Measurements from ENCODE around the gene RILPL1. TPM values are rescaled to one million over a fixed set of nuclear protein-coding genes. Genes with fewer than 3 reads are reported as not detected.
"Not testable (repeated sequence)": the region's sequence is repeated elsewhere in the genome, so short reads cannot be mapped to it uniquely, and the experiment has no call there.

Gene RILPL1
- total RNA-seq, 1 experiment from 2014 or later = 12.4 TPM

DNA sequence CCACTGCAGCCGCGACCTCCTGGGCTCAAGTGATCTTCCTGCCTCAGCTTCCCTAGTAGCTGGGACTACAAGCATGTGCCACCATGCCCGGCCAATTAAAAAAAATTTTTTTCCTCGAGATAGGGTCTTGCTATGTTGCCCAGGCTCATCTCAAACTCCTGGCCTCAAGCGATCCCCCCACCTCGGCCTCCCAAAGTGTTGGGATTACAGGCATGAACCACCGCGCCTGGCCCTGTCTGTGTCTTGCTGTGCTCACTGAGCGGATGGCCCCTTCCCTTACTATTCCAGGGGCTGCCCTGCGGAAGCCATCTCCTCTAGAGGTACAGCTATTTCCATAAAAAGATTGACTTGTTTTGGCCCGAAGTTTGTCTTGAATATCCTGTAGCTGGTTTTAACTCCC is 55.5 kb downstream of the RILPL1 start:
- H3K27me3 ChIP-seq (ENCODE audit: control insufficient read depth, insufficient read depth, low read length) = no peaks in the 10 kb centered on the region
- H3K36me3 ChIP-seq (replicated peaks; ENCODE audit: control insufficient read depth, insufficient read depth, low read length) = peaks cover 1% of the 10 kb centered on the region
- H3K4me3 ChIP-seq (ENCODE audit: insufficient read depth, low read depth, low read length) = no peak overlapping the region
- DNase-seq = no peak

DNA sequence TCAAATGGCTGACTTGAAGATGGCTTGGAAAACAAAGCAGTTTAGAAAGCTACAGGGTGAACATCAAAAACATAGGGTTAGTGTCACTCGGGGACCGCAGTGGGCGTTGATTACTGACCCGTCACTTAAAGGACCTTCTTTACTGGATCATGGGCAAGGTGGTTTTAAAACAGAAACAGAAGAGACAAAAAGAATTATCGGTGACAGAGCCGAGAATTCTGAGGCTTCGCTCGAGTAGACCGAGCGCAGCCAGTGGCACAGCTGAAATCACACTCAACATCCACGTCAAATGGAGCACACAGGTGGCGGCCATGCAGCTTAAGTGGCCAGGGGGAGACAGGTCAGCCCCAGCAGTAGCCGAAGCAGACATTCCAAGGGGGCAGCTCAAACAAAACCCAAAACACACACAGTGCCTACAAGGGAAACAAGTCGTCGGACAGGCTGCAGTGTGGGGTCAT is 58.2 kb downstream of the RILPL1 start:
- no peak for DNase-seq
- Histone ChIP-seq H3K4me3 (ENCODE audit: insufficient read depth, low read depth, low read length) (no peak overlapping the region), H3K27me3 (ENCODE audit: control insufficient read depth, insufficient read depth, low read length) (no peaks in the 10 kb centered on the region), H3K36me3 (replicated peaks; ENCODE audit: control insufficient read depth, insufficient read depth, low read length) (peaks cover 5% of the 10 kb centered on the region)

DNA sequence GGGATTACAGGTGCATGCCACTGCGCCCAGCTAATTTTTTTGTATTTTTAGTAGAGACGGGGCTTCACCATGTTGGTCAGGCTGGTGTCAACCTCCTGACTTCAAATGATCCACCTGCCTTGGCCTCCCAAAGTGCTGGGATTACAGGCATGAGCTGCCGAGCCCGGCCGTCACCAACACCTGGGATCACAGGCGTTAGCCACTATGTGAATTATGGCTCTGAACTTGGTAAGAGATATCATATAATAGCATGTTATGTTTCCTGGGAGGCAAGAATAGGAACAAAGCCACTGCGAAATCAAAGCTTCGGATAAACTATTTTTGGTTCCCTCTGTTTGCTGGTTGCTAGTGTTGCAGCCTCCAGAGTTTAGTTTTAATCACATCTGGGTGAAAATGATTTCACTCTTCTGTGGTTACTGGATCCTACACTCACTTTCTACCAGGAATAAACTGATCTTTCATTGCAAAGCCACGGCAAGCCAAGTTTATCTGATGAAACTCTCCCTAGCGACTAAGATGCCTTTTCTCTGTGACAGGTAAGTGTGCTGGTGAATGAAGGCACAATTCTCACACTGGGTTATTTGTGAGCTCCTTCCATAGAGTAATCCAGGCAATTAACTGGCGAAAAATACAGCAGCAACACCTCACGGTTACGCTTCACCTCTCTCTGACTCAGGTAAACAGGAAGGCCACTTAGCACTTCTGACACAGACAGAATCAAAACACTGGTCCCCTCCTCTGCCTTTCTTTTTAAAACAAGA is 58.9 kb downstream of the RILPL1 start:
- peaks cover 5% of the 10 kb centered on the region for H3K36me3 ChIP-seq (replicated peaks; ENCODE audit: control insufficient read depth, insufficient read depth, low read length)
- H3K4me3 ChIP-seq (ENCODE audit: insufficient read depth, low read depth, low read length) = no peak overlapping the region
- H3K27me3 ChIP-seq (ENCODE audit: control insufficient read depth, insufficient read depth, low read length) = no peaks in the 10 kb centered on the region
- no peak for DNase-seq

DNA sequence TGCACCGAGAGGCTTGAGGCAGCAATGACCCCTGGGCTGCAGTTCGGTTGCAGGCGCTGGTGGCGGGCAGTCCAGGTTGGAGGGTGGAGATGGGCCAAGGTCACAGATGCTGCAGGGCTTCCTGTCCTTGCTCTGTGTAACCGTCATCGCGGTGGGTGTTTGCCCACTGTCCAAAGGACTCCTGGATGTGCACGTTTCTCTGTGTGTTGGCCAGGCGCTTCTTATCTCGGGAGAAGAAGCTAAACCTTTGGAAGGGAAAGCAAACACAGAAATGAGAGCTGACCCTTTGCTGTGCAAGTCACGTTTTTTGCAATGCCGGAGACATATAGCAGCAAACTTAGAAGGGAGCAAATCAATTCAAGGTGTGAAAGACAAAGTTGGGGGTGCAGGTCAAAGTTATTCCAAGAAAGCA is 61.1 kb downstream of the RILPL1 start:
- Histone ChIP-seq H3K36me3 (replicated peaks; ENCODE audit: control insufficient read depth, insufficient read depth, low read length) (peaks cover 5% of the 10 kb centered on the region), H3K27me3 (ENCODE audit: control insufficient read depth, insufficient read depth, low read length) (no peaks in the 10 kb centered on the region), H3K4me3 (ENCODE audit: insufficient read depth, low read depth, low read length) (no peak overlapping the region)
- no peak for DNase-seq

DNA sequence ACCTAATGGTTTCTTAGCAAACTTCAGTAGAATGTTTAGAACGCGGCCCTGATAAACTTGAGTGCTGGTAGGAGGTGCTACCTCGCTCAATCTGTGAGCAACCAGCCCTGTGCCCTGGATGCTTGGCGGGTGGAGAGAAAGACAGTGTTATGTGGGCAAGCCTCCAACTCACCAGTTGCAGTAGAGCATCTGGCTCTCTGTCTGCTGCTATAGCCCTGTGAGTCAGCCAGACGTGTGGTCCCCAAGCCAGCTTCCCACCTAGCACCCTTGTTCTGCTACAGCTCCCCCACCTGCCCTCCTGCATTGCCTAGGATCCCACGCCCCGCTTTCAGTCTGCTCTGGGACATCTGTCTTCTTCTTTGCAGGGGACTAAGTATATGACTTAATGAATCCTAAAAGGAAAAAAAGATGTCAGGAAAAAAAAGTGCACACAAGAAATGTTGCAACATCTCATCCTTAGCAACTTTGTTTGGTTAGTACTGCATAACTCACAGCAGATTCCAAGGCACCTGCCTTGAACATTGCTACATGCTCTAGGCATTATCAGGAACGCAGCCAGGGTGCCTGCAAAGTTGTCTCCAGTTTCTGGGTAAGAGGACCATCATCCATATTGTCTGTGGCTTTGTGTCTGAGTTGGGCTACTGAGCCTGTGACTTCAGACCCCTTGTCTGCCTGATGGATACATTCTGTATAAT is 62.0 kb downstream of the RILPL1 start:
- Histone ChIP-seq H3K4me3 (ENCODE audit: insufficient read depth, low read depth, low read length) (no peak overlapping the region), H3K27me3 (ENCODE audit: control insufficient read depth, insufficient read depth, low read length) (no peaks in the 10 kb centered on the region), H3K36me3 (replicated peaks; ENCODE audit: control insufficient read depth, insufficient read depth, low read length) (peaks cover 4% of the 10 kb centered on the region)
- no peak for DNase-seq

DNA sequence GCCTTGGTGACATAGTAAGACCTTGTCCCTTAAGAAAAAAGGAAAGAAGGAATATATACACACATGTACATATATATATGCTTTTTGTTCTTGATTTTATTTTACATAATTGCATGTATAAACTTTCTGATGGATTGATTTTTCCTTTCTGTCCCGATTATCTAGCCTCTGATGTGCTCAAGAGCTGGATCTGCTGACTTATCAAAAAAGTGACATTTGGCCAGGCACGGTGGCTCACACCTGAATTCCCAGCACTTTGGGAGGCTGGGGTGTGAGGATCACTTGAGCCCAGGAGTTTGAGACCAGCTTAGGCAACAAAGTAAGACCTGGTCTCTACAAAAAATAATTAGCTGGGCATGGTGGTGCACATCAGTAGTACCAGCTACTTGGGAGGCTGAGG is 63.5 kb downstream of the RILPL1 start:
- no peak for DNase-seq

DNA sequence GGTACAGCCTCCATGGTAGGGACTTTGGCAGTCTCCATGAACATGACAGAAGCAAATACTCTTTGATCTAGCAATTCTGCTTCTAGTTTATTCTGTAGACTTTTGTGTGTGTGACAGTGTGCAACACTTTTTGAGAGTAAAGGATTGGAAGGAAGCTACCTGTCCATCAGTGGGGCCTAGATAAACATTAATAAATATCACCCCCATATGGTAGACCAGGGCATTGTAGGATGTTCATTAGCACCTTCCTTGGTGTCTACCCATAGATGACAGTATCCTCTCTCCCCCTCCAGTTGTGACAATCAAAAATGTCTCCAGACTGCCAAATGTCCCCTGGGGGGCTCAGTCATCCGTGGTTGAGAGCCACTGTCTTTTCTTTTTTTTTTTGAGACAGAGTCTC is 64.7 kb downstream of the RILPL1 start:
- H3K27me3 ChIP-seq (ENCODE audit: control insufficient read depth, insufficient read depth, low read length) = no peaks in the 10 kb centered on the region
- peaks cover 4% of the 10 kb centered on the region for H3K36me3 ChIP-seq (replicated peaks; ENCODE audit: control insufficient read depth, insufficient read depth, low read length)
- no peak overlapping the region for H3K4me3 ChIP-seq (ENCODE audit: insufficient read depth, low read depth, low read length)
- DNase-seq = no peak

More for the DNA sequence above, 63.5 kb downstream of the RILPL1 start:
- Histone ChIP-seq H3K4me3 (ENCODE audit: insufficient read depth, low read depth, low read length) (no peak overlapping the region), H3K27me3 (ENCODE audit: control insufficient read depth, insufficient read depth, low read length) (no peaks in the 10 kb centered on the region), H3K36me3 (replicated peaks; ENCODE audit: control insufficient read depth, insufficient read depth, low read length) (peaks cover 4% of the 10 kb centered on the region)

DNA sequence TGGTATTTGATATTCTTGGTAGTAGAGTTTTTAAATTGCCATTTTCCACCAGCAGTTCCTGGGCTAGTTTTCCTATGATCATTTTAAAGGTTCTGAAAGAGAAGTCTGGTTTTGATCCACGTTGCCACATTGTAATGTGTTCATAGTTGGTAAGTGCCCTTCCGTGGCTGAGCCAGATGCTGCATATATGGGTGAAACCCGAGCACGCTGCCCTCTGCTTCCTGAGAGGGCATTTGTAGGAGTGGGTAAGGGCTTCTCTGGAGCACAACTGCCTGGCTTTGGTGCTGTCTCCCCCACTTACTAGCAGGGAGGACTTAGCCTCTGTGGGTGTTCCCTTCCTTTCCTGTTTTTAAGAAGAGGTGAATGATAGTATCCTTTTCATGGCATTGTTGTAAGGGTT is 68.4 kb downstream of the RILPL1 start:
- no peaks in the 10 kb centered on the region for H3K27me3 ChIP-seq (ENCODE audit: control insufficient read depth, insufficient read depth, low read length)
- H3K36me3 ChIP-seq (replicated peaks; ENCODE audit: control insufficient read depth, insufficient read depth, low read length) = no peaks in the 10 kb centered on the region; the same call in 1 of the 2 replicates
- DNase-seq = no peak

DNA sequence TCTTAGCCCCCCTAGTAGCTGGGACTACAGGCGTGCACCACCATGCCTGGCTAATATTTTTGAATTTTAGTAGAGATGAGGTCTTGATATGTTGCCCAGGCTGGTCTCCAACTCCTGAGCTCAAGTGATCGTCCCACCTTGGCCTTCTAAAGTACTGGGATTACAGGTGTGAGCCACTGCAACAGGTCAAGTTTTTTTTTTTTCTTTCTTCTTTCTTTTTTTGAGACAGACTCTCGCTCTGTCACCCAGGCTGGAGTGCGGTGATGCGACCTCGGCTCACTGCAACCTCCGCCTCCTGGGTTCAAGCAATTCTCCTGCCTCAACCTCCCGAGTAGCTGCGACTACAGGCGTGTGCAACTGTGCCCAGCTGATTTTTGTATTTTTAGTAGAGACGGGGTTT is 70.3 kb downstream of the RILPL1 start:
- H3K4me3 ChIP-seq (ENCODE audit: insufficient read depth, low read depth, low read length); H3K27me3 ChIP-seq (ENCODE audit: control insufficient read depth, insufficient read depth, low read length); DNase-seq: not testable (repeated sequence)

More for the DNA sequence above, 68.4 kb downstream of the RILPL1 start:
- no peak overlapping the region for H3K4me3 ChIP-seq (ENCODE audit: insufficient read depth, low read depth, low read length)

DNA sequence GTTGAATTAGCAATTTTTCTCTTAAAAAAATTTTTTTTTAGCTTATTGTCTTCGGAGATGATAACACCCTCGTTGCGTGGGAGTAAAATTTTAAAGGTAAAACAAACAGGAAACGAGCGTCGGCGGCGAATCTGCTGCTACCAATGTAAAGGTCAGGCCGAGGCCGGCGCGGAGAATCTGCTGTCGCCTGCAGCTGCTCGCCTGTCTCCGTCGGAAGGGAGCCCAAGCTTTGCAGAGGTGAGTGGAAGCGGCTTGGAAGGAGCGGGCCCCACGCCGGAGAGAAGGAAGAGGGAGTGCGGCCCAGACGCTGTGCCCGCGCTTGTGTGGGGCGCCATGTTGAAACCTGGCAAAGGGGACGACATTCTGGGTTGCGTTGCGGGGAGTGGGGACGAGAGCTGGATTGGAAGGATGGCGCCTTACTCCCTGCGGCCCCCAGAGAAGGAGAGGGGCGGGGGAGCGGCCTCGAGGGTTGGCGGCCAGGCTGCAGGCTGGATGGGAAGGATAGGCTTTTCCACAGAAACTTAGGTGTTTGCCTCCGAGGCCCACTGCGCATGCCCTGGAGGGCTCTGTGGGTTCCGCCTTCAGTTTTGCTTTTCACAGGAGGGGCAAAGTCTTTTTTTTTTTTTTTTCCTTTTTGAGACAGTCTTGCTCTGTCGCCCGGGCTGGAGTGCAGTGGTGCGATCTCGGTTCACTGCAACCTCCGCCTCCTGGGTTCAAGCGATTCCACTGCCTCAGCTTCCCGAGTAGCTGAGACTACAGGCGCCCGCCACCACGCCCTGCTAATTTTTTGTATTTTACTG is 75.3 kb downstream of the RILPL1 start, which contains the start of gene SNRNP35:
Gene SNRNP35 (plus strand): TSS at position 160 of the 800 bp plus-strand sequence. CDS start 7,402 bp downstream, outside the sequence.
- H3K36me3 ChIP-seq (replicated peaks; ENCODE audit: control insufficient read depth, insufficient read depth, low read length) = no peaks in the 10 kb centered on the region
- peak; percentile 82 for DNase-seq

More for the DNA sequence above, 70.3 kb downstream of the RILPL1 start:
- not testable (repeated sequence) for H3K36me3 ChIP-seq (replicated peaks; ENCODE audit: control insufficient read depth, insufficient read depth, low read length)

DNA sequence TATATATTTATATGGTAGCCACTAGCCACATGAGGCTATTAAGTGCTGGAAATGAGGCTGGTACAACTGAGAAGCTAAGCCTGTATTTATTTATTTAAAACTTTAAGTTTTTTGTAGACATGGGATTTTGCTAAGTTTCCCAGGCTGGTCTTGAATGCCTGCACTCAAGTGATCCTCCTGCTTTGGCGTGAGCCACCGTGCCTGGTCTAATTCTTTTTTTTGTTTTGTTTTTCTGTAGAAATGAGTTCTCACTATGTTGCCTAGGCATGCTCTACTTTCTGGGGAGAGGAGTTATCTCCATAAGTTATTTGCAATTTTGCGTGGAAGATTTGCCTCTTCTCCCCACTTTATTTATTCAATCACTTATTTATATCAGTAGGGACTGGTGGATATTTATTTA is 80.4 kb downstream of the RILPL1 start:
- DNase-seq = no peak
- no peak overlapping the region for H3K4me3 ChIP-seq (ENCODE audit: insufficient read depth, low read depth, low read length)
- no peaks in the 10 kb centered on the region for H3K36me3 ChIP-seq (replicated peaks; ENCODE audit: control insufficient read depth, insufficient read depth, low read length)
- H3K27me3 ChIP-seq (ENCODE audit: control insufficient read depth, insufficient read depth, low read length) = no peaks in the 10 kb centered on the region

More for the DNA sequence above, 75.3 kb downstream of the RILPL1 start, which contains the start of gene SNRNP35:
- Histone ChIP-seq H3K4me3 (ENCODE audit: insufficient read depth, low read depth, low read length) (peak within 1 kb of the TSS; percentile 76), H3K27me3 (ENCODE audit: control insufficient read depth, insufficient read depth, low read length) (no peaks in the 10 kb centered on the region)

DNA sequence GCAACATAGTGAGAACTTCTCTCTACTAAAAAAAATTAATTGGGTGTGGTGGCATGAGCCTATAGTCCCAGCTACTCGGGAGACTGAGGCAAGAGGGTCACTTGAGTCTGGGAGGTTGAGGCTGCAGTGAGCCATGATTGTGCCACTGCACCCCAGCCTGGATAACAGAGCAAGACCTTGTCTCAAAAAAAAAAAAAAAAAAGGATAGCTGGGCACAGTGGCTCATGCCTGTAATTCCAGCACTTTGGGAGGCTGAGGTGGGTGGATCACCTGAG is 81.3 kb downstream of the RILPL1 start:
- H3K36me3 ChIP-seq (replicated peaks; ENCODE audit: control insufficient read depth, insufficient read depth, low read length); H3K27me3 ChIP-seq (ENCODE audit: control insufficient read depth, insufficient read depth, low read length); DNase-seq; H3K4me3 ChIP-seq (ENCODE audit: insufficient read depth, low read depth, low read length): not testable (repeated sequence)

DNA sequence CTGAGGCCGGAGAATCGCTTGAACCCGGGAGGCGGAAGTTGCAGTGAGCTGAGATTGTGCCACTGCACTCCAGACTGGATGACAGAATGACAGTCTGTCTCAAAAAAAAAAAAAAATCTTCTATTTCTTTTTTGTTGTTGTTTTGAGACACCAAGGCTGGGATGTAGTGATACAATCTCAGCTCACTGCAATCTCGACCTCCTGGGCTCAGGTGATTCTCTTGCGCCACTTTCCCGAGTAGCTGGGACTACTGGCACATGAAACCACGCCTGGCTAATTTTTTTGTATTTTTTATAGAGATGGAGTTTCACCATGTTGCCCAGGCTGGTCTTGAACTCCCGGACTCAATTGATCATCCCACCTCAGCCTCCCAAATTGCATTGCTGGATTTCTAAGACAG is 82.9 kb downstream of the RILPL1 start:
- H3K27me3 ChIP-seq (ENCODE audit: control insufficient read depth, insufficient read depth, low read length) = no peaks in the 10 kb centered on the region
- H3K4me3 ChIP-seq (ENCODE audit: insufficient read depth, low read depth, low read length) = no peak overlapping the region
- DNase-seq = no peak
- H3K36me3 ChIP-seq (replicated peaks; ENCODE audit: control insufficient read depth, insufficient read depth, low read length) = no peaks in the 10 kb centered on the region

DNA sequence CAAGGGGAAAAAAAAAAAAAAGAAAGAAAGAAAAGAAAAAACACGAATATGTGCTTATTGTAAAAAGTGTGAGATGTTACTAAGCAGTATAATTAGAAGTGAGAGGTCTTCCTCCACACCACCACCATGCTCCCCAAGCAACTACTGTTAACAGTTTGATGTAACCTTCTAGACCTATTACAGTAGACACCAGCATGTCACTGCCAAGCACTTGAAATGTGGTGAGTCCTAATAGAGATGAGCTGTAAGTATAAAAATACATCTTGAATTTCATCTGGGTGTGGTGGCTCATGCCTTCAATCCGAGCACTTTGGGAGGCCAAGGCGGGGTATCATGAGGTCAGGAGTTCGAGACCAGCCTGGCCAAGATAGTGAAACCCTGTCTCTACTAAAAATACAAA is 83.7 kb downstream of the RILPL1 start:
- no peak overlapping the region for H3K4me3 ChIP-seq (ENCODE audit: insufficient read depth, low read depth, low read length)
- DNase-seq = no peak
- no peaks in the 10 kb centered on the region for H3K27me3 ChIP-seq (ENCODE audit: control insufficient read depth, insufficient read depth, low read length)
- no peaks in the 10 kb centered on the region for H3K36me3 ChIP-seq (replicated peaks; ENCODE audit: control insufficient read depth, insufficient read depth, low read length)
